ENCODE data around the gene STX3.

DNA sequence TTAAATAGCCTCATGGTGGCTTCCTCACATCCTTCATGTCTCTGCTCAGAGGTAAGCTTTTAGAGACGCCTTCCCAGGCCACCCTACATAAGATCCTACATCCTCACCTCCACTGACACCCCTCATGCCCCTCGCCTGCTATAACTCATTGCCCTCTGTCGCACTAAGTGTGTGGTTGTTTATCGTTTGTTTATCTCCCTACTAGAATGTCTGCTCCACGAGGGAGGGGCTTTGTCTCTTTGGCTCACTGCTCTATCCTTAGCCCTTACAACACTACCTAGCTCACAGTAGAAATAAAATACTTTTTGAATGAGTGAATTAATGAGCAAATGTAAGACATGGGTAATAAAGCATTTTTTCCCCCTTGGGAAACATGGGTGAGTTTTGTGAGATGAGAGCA lies 91.4 kb downstream of the STX3 start:
- no peak for TF ChIP-seq POLR2AphosphoS2 (conservative IDR thresholded peaks at IDR 0.05; ENCODE audit: low read length)
- no peak for TF ChIP-seq REST (IDR thresholded peaks at IDR 0.05)
- TF ChIP-seq CTCF (IDR thresholded peaks at IDR 0.05): no peak
- TF ChIP-seq, protein P1, sequence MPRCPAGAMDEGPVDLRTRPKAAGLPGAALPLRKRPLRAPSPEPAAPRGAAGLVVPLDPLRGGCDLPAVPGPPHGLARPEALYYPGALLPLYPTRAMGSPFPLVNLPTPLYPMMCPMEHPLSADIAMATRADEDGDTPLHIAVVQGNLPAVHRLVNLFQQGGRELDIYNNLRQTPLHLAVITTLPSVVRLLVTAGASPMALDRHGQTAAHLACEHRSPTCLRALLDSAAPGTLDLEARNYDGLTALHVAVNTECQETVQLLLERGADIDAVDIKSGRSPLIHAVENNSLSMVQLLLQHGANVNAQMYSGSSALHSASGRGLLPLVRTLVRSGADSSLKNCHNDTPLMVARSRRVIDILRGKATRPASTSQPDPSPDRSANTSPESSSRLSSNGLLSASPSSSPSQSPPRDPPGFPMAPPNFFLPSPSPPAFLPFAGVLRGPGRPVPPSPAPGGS (IDR thresholded peaks at IDR 0.05): no peak
- no peak for TF ChIP-seq KDM1A (IDR thresholded peaks at IDR 0.05; ENCODE audit: low read depth)
- no peak for TF ChIP-seq USF2 (IDR thresholded peaks at IDR 0.05)
- TF ChIP-seq RARB (CRISPR knock-in tag; IDR thresholded peaks at IDR 0.05): no peak
- TF ChIP-seq POLR2A (IDR thresholded peaks at IDR 0.05; ENCODE audit: low read length): no peak
- TF ChIP-seq KDM5A (IDR thresholded peaks at IDR 0.05): no peak
- no peak for TF ChIP-seq CHD4 (IDR thresholded peaks at IDR 0.05; ENCODE audit: borderline replicate concordance)
- no peak for TF ChIP-seq CHD2 (IDR thresholded peaks at IDR 0.05; ENCODE audit: low read length, partially characterized antibody)

Measured in A549 (cell line).